Measurements from ENCODE around the gene NXPE3. TPM values are rescaled to one million over a fixed set of nuclear protein-coding genes. Genes with fewer than 3 reads are reported as not detected.

The NXPE3 gene
- total and polyA plus RNA-seq, 10 of the 15 experiments (the other 5 are each of a cell fraction or from before 2014, with no cell fraction given): 2.0 to 8.7 (median 5.2) TPM

DNA sequence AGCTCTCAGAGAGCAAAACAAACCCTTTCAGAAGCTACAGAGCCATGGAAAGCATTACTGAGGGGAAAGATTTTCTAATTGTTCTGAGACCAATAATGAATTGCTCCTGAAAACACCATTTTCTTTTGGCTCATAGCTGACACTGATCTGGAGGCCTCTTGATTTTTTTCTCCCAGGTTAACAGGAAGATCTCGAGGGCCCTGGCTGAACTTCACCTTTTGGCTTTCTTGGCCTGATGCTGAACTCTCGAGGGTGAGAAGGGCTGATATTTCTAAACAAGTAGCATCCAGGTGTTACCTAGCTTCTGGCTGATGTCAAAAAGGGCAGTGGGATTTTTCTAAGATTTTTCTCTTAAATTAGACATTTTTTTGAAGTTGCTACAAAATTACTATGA, 50.4 kb downstream of the NXPE3 start:
- SMC1A ChIA-PET (ENCODE audit: uncharacterized antibody, unreplicated experiment): interaction anchor here (0.5 to 6.9 kb wide), 28 partner anchors 9 to 396 kb away, joined by 3 to 63 read pairs (median 6); partner anchors contain the start of gene NFKBIZ
- RAD21 ChIA-PET (ENCODE audit: unreplicated experiment): interaction anchor here (0.7 to 6.4 kb wide), 29 partner anchors 9 to 406 kb away, joined by 3 to 44 read pairs (median 5); partner anchors contain the start of gene NFKBIZ
- no peak for TF ChIP-seq NR2C2 (IDR thresholded peaks at IDR 0.05; ENCODE audit: borderline replicate concordance, control insufficient read depth, insufficient read length, low read depth)
- TF ChIP-seq PAX5 (IDR thresholded peaks at IDR 0.05; ENCODE audit: borderline replicate concordance, low read depth, low read length): no peak
- no peak for TF ChIP-seq CHD2 (IDR thresholded peaks at IDR 0.05; ENCODE audit: borderline replicate concordance, low read depth, low read length)
- no peak for TF ChIP-seq BACH1 (IDR thresholded peaks at IDR 0.05; ENCODE audit: borderline replicate concordance)
- TF ChIP-seq NBN (IDR thresholded peaks at IDR 0.05): 0 out of 2 replicates have a peak, but pooled peaks have one; percentile 16
- 0 out of 2 replicates have a peak, but pooled peaks have one; percentile 3 for TF ChIP-seq MTA2 (IDR thresholded peaks at IDR 0.05; ENCODE audit: low read depth)
- TF ChIP-seq PML (IDR thresholded peaks at IDR 0.05; ENCODE audit: low read length): no peak
- TF ChIP-seq, protein P1, sequence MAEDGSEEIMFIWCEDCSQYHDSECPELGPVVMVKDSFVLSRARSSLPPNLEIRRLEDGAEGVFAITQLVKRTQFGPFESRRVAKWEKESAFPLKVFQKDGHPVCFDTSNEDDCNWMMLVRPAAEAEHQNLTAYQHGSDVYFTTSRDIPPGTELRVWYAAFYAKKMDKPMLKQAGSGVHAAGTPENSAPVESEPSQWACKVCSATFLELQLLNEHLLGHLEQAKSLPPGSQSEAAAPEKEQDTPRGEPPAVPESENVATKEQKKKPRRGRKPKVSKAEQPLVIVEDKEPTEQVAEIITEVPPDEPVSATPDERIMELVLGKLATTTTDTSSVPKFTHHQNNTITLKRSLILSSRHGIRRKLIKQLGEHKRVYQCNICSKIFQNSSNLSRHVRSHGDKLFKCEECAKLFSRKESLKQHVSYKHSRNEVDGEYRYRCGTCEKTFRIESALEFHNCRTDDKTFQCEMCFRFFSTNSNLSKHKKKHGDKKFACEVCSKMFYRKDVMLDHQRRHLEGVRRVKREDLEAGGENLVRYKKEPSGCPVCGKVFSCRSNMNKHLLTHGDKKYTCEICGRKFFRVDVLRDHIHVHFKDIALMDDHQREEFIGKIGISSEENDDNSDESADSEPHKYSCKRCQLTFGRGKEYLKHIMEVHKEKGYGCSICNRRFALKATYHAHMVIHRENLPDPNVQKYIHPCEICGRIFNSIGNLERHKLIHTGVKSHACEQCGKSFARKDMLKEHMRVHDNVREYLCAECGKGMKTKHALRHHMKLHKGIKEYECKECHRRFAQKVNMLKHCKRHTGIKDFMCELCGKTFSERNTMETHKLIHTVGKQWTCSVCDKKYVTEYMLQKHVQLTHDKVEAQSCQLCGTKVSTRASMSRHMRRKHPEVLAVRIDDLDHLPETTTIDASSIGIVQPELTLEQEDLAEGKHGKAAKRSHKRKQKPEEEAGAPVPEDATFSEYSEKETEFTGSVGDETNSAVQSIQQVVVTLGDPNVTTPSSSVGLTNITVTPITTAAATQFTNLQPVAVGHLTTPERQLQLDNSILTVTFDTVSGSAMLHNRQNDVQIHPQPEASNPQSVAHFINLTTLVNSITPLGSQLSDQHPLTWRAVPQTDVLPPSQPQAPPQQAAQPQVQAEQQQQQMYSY (CRISPR knock-in tag; IDR thresholded peaks at IDR 0.05): peak; percentile 55; the same call in 1 of the 2 replicates
- peak; percentile 62; the same call in 1 of the 2 replicates for TF ChIP-seq NR2F1 (conservative IDR thresholded peaks at IDR 0.05)
- 0 out of 2 replicates have a peak, but pooled peaks have one; percentile 1 for TF ChIP-seq HDGF (IDR thresholded peaks at IDR 0.05)
- TF ChIP-seq TCF12 (IDR thresholded peaks at IDR 0.05; ENCODE audit: low read depth, low read length): 0 out of 2 replicates have a peak, but pooled peaks have one; percentile 7
- no peak for TF ChIP-seq ZNF622 (IDR thresholded peaks at IDR 0.05)
- ATAC-seq (0 out of 3 replicates have a peak, but pooled peaks have one; percentile 1), DNase-seq (ENCODE audit: low read depth, low spot score) (no peak), FAIRE-seq (no peak)
- Histone ChIP-seq H3K9me3 (replicated peaks; ENCODE audit: control insufficient read depth, insufficient read depth, low read length) (no peaks in the 10 kb centered on the region), H3K27me3 (replicated peaks in 1 of 2; ENCODE audit: control insufficient read depth in 2 of 2, insufficient read depth in 2 of 2, low read length in 1 of 2) (no peaks in the 10 kb centered on the region), H4K20me1 (ENCODE audit: control insufficient read depth, insufficient read depth) (no peaks in the 10 kb centered on the region), H3K9ac (ENCODE audit: control insufficient read depth, insufficient read depth, low read length) (peak overlapping the region; percentile 89), H3K4me2 (ENCODE audit: control insufficient read depth, insufficient read depth) (peak overlapping the region; percentile 74), H2AFZ (ENCODE audit: control insufficient read depth, low read depth, low read length) (no peak overlapping the region), H3K4me1 (ENCODE audit: control insufficient read depth, insufficient read depth, low read length) (peaks cover 24% of the 10 kb centered on the region), H3K4me3 (peak overlapping the region; percentile 78), H3K36me3 (ENCODE audit: control insufficient read depth in 2 of 2, insufficient read depth in 2 of 2, low read length in 1 of 2) (peaks cover 1 to 8% of the 10 kb centered on the region in 2 experiments; a peak in 3 of 4 replicates), H3K27ac (ENCODE audit: control insufficient read depth, insufficient read depth) (peak overlapping the region; percentile 92), H3K79me2 (ENCODE audit: control insufficient read depth, insufficient read depth, low read length) (peaks cover 62% of the 10 kb centered on the region)
- BruUV-seq (replicated peaks): no TSS peak
- intact Hi-C loops (cut with micrococcal nuclease; ENCODE audit: unreplicated experiment) (loop anchor here (5.0 kb wide), 2 partner anchors 158 to 228 kb away; no protein-coding TSS in a partner anchor), in situ Hi-C loops (cut with MboI) (no loop called here)
- POLR2A ChIA-PET: interaction anchor here (0.7 to 6.4 kb wide), 15 partner anchors 9 to 109 kb away, joined by 3 to 66 read pairs (median 4); partner anchors contain the start of gene NFKBIZ
- CTCF ChIA-PET: interaction anchor here (0.6 to 4.9 kb wide), 13 partner anchors 10 to 396 kb away, joined by 3 to 40 read pairs (median 4); partner anchors contain the start of gene CEP97
- WGBS (ENCODE audit: insufficient coverage, insufficient replicate concordance, low lambda C conversion rate, missing lambda C conversion rate): 2% methylated on average over 2 of the region's 2 CpGs
